HG02642 (cell line): ENCODE results near the gene PLEKHH2.
"Not testable (repeated sequence)": the region's sequence is repeated elsewhere in the genome, so short reads cannot be mapped to it uniquely, and the experiment has no call there.

Experiments
- ATAC-seq: cut with Tn5 transposase; IDR thresholded peaks from one replicate; pipeline ENCODE4 v1.9.1; 2021; ENCODE audit warnings: mild to moderate bottlenecking; ENCODE audit not compliant: unreplicated experiment, poor library complexity

The PLEKHH2 gene

GRCh38 chr2:43634604-43635306, 2.3 kb upstream of the PLEKHH2 start:
- no peak for ATAC-seq

- not testable (repeated sequence) for ATAC-seq
These were observed 907 bp upstream of the PLEKHH2 start for GRCh38 chr2:43636153-43636552.

GRCh38 chr2:43636621-43637020, 439 bp upstream of the PLEKHH2 start:
- no peak for ATAC-seq

- ATAC-seq = no peak
These were observed 5.3 kb downstream of the PLEKHH2 start for GRCh38 chr2:43642363-43642762.

GRCh38 chr2:43643680-43644079, 6.6 kb downstream of the PLEKHH2 start:
- ATAC-seq = no peak

- ATAC-seq = no peak
These were observed 12.1 kb downstream of the PLEKHH2 start for GRCh38 chr2:43648994-43649701.

- ATAC-seq = no peak
These were observed 16.4 kb downstream of the PLEKHH2 start for GRCh38 chr2:43653506-43653905.

- ATAC-seq = no peak
These were observed 20.2 kb downstream of the PLEKHH2 start for GRCh38 chr2:43657241-43657640.

- no peak for ATAC-seq
These were observed 38.7 kb downstream of the PLEKHH2 start for GRCh38 chr2:43675646-43676321.

GRCh38 chr2:43676322-43677050, 39.4 kb downstream of the PLEKHH2 start, which contains the start of gene C1GALT1C1L:
Gene C1GALT1C1L (minus strand): TSS chr2:43676429. CDS start chr2:43676322, 107 bp downstream.
- no peak for ATAC-seq

- not testable (repeated sequence) for ATAC-seq
These were observed 40.7 kb downstream of the PLEKHH2 start for GRCh38 chr2:43677783-43678182.

GRCh38 chr2:43685357-43685756, 48.3 kb downstream of the PLEKHH2 start:
- no peak for ATAC-seq

GRCh38 chr2:43689999-43690398, 52.9 kb downstream of the PLEKHH2 start:
- no peak for ATAC-seq

- no peak for ATAC-seq
These were observed 55.5 kb downstream of the PLEKHH2 start for GRCh38 chr2:43692428-43692994.

GRCh38 chr2:43698140-43698539, 61.1 kb downstream of the PLEKHH2 start:
- ATAC-seq = not testable (repeated sequence)

GRCh38 chr2:43699761-43700160, 62.7 kb downstream of the PLEKHH2 start:
- no peak for ATAC-seq

GRCh38 chr2:43701111-43701510, 64.1 kb downstream of the PLEKHH2 start:
- ATAC-seq = no peak

GRCh38 chr2:43707255-43708015, 70.4 kb downstream of the PLEKHH2 start:
- no peak for ATAC-seq

GRCh38 chr2:43708178-43708577, 71.1 kb downstream of the PLEKHH2 start:
- ATAC-seq = no peak
